Left colon (tissue), 2 donors: ENCODE results near the gene FBXL17. TPM values are rescaled to one million over a fixed set of nuclear protein-coding genes. Genes with fewer than 3 reads are reported as not detected.

Source experiments
- ATAC-seq: fragments of 200-7000 bp; cut with Tn5 transposase; one replicate; pipeline ENCODE4 v1.9.1; 2020; ENCODE audit warnings: mild to moderate bottlenecking, moderate library complexity
- DNase-seq, 2 donors: peaks; one replicate each; pipeline ENCODE4 v3.0.0-alpha.2; 2020
- intact Hi-C, 2 donors: fragments of 100-400 bp; cut with DNase I in 1 of 2; cut with micrococcal nuclease in 1 of 2; formaldehyde crosslinking; loops; one replicate each; pipeline versions ENCODE4 v1.11.2 to v1.14.0; 2022; cut with DNase I, micrococcal nuclease
- total RNA-seq, 2 donors: library from RNA; stranded (reverse); fragmentation: NEBNext Ultra II Directional; extraction: Animal tissue kit (Norgen Biotek cat#: 25700); gene quantifications; one replicate each; pipeline ENCODE4 v1.2.1, GENCODE V29; 2021
- donor health status: DM: no; HTN: no; CAD: no.
- donor health status: DM: yes; HTN: yes; CAD: no.

FBXL17 gene
- total RNA-seq, 2 donors from 2014 or later = 19.5 to 30.9 TPM

DNA sequence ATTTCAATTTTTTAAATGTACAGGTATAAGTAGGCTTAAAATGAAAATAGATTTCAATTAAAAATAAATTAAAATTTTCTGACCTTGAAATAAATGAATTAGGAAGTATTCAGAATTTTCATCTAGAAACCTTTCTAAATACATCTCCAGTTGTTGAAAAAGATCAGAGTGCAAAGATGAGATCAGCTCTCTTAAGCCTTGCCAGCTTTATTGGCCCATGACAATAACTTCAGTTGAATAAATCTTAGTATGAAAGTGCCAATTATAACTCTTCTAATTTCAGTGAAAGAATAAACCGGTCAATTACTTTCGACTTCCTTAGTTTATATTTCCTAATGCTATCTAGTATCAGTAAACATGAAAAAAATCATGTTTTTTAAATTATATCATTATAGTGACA, 117.4 kb downstream of the FBXL17 start:
- intact Hi-C loops = loop anchor here in 1 of 2 donors (10.0 kb wide), 1 partner anchor 80 kb away; no protein-coding TSS in a partner anchor
- no peak for DNase-seq
- peak; percentile 58 for ATAC-seq

DNA sequence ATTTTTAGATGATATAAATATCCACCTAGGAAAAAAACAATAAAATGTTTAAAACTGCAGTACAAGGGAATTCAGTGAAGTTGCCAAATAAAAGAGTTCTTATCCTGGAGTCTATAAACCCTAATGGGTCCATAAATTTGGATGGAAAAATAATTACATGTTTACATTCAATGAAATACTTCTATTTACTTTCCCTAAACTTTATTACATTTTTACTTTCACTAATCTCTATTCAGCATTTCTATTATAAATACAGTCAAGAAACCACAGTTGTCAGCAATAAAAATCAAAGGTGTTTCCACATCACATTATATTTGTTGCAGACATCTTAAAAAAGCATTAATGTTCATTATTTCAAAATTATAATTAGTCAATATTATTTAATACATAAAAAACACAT, 118.6 kb downstream of the FBXL17 start:
- ATAC-seq (no peak), DNase-seq (no peak)
- intact Hi-C loops = loop anchor here in 1 of 2 donors (10.0 kb wide), 1 partner anchor 81 kb away; no protein-coding TSS in a partner anchor

DNA sequence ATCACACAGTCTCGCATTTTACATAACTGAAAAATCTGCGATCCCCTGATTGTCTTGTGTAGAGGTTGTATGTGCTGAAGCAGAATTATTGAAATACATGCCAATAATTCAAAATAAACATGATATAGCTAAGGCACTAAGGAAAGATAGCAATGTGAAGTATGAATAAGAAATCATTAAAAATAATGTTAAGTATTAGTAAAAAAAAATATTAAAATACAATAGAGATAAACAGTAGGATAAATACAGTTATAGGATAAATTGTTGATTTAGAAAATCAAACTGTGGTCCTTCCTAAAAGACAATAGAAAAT, 121.1 kb downstream of the FBXL17 start:
- intact Hi-C loops = loop anchor here in 1 of 2 donors (10.0 kb wide), 1 partner anchor 84 kb away; no protein-coding TSS in a partner anchor
- no peak for ATAC-seq

DNA sequence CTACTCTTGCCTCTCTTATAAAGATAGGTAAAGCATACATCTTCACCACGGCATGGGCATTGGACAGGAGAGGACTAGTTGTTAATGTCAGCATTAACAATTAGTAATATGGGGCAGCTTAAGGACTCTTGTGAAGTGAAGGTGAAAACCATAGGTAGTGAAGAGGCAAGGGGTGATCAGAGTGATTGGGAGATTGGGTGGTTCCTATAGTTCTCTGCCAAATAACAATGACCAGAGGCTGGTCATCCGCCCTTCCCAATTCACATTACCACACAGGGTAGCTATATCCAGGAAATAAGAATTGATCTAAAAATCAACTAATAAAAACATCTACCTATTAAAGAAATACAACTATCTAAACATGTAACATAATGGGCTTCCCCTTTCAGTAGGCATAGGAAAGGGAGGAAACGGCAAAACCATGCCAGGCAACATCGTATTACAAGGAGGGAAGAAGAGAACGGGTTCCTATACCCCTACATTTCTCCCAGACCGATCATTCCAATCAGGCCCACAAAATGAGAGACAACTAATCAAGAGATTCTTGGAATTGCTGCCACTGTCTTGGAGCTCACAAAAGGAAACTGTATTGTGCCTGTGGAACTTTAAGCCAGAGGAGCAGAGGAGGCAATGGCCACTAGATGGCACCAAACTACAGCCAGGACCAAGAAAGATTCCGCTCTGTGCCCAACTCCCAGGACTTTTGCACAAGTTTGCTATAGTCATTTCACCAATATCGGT, 121.6 kb downstream of the FBXL17 start:
- DNase-seq (peak; percentile 56 to 79), ATAC-seq (peak; percentile 96)
- intact Hi-C loops = loop anchor here in 1 of 2 donors (10.0 kb wide), 1 partner anchor 85 kb away; no protein-coding TSS in a partner anchor

More for the DNA sequence above, 121.1 kb downstream of the FBXL17 start:
- DNase-seq = no peak

DNA sequence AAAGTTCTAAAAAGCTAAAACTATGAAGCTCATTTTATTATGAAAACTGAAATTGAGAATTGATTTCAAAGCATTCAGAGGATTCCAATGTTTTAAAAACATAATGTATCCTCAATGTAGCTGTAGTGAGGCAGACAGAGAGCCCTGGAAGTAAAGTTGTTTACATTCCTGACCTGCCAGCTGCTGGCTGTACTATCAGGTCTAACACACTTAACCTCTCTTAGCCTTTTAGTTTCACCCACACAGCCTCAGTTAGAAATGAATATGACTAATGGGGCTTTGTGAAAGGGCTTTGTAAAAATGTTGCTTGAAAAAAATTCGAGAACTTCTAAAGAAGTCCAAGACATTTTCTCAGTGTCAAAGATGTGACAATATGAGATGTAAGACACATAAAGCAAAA, 122.6 kb downstream of the FBXL17 start:
- peak; percentile 30 for ATAC-seq
- no peak for DNase-seq
- intact Hi-C loops = no loop called here

DNA sequence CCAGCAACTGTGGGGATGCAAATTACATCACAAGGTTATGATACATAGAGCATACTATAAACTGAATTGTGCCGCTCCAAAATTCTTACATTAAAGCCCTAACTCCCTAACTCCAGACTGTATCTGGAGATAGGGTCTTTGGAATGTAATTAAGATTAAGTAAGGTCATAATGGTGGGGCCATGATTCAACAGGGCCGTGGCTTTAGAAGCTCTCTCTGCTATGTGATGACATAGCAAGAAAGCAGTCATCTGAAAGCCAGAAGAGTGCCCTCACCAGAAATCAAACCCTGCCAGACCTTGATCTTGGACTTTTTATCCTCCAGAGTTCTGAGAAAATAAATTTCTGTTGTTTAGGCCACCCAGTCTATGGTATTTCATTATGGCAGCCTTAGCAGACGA, 123.9 kb downstream of the FBXL17 start:
- intact Hi-C loops = no loop called here
- ATAC-seq = no peak

DNA sequence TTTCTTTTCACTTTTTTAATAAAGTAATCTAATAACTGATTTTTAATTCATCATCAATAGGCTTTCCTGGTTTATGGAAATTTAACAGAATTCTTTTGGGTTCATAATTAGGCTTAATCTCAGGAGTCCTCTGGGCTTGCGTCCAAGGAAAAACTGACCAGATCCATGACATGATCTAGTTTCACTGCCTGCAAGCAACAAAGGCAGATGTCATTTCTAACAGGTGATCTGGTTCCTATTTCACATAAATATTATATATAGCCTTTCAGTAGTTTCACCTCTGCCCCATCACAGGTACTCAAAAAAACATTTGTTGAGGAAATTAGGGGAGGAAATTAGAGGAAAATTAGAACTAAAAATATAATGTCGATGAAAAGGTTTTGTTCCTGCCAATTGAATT, 126.4 kb downstream of the FBXL17 start:
- DNase-seq (no peak), ATAC-seq (no peak)
- intact Hi-C loops = no loop called here

More for the DNA sequence above, 123.9 kb downstream of the FBXL17 start:
- DNase-seq = no peak

DNA sequence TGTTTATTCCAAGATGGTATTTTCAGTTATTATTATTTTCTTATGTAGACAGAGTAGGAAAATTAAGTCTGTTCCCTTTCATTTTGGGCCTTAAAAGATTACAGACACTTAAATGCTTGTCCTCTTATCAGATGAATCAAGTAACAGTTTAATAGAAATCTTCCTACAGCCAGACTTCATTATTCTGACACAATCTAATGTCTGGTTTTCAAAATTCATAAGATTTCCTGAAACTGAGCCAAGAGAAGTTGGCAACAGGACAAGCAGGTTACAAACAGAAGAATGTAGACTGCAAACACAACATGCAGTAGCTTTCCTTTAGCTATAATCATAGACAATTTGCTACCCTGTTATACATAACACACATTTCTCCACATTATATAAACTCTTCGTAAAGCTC, 130.5 kb downstream of the FBXL17 start:
- no peak for ATAC-seq
- intact Hi-C loops = no loop called here
- DNase-seq = no peak

DNA sequence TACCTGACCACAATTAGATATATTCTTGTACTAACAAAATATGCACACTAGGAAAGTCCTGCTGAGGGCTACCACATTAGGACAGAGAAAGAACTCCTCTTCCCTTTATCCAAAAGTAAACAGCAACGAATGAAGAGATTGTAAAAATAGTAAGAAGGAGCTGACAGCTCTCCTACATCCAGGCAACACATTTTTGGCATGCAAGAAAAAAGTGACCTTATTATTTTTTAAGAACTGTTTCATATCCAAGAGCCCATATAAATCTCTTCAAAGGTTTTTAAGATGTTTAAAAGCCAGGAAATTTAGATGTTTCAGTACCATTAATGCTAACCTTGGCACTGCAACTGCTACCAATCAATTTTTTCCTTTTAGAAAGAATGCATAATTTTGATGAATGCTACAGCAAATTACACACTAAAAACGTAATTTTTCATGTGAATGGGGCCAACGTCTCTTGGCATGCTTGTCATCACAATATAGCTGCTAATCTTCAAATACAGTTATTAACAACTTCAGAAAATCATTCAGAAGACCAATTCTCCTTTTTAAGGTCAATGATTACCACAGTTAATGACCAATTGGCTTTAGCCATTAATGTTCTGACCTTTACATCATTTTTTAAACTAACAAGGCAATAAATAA, 132.0 kb downstream of the FBXL17 start:
- no peak for DNase-seq
- intact Hi-C loops = no loop called here
- no peak for ATAC-seq

DNA sequence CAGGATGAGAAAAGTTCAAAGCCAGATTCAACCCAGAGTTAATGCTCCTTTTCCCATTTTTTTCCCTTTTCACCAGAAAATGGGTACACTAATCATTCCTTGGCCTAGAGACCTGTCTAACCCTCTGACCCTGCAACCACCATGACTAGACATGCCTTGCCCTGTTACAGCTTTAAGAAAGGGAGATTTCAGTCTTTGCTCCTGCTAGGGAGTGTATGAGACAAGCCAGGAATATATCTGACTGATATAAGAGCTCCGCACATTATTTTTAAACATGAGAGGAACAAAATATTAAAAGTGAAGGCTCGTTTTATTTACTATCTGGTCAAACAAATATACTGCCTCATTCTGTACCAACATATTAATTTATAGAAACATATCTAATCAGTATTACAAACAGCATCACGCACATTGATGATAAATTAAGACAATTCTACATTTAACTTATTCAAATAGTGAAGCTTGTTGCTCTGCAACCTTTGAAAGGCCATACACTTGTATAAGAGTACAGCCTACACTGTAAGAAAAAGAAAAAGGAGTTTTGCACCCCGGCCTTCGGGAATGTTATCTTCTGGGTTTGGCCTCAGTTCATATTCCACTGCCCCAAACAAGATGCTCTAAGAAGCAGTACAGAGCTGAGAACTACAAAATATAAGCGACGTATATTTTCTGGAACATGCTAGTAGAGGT, 132.7 kb downstream of the FBXL17 start:
- intact Hi-C loops = no loop called here
- DNase-seq = no peak
- no peak for ATAC-seq

DNA sequence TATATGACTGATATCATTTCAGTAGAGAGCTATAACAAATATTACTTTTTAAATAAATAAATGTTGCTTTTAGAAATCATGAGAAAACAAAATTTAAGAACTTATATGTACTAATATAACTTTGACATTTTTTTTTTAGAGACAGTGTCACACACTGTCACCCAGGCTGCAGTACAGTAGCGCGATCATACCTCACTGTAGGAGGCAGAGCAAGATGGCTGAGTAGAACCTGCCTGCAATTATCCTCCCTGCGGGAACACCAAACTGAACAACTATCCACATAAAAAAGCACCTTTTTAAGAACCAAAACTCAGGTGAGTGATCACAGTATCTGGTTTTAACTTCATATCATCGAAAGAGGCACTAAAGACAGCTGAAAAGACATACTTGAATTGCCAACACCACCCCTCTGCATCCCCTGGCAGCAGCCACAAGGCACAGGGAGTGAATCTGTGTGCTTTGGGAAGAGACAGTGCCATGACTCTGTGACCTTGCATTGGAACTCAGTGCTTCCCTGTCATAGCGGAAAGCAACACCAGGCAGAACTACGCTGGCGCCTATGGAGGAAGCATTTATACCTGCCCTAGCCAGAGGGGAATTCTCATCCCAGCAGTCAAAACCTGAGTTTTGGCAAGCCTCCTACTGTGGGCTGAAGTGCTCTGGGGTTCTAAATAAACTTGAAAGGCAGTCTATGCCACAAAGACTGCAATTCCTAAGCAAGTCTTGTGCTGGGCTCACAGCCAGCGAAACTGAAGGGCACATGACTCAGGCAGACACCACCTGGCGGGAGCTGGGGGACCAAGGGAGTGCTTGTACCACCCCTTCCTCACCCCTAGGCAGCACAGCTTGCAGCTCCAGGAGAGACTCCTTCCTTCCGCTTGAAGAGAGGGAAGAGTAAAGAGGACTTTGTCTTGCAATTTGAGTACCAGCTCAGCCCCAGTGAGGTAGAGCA, 142.7 kb downstream of the FBXL17 start:
- no peak for DNase-seq
- ATAC-seq = no peak
- intact Hi-C loops = no loop called here

DNA sequence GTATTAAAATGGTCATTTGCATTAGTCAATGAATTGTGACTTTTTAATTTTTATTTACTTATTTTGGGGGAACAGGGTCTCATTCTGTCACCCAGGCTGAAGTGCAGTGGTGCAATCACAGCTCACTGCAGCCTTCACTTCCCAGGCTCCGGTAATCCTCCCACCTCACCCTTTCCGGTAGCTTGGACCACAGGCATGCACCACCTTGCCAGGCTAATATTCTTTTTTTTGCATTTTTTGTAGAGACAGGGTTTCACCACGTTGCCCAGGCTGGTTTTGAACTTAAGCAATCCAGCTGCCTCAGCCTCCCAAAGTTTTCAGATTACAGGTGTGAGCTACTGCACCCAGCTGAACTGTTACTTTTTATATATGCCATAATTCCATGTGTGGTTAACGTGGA, 143.4 kb downstream of the FBXL17 start:
- intact Hi-C loops = no loop called here
- no peak for ATAC-seq

DNA sequence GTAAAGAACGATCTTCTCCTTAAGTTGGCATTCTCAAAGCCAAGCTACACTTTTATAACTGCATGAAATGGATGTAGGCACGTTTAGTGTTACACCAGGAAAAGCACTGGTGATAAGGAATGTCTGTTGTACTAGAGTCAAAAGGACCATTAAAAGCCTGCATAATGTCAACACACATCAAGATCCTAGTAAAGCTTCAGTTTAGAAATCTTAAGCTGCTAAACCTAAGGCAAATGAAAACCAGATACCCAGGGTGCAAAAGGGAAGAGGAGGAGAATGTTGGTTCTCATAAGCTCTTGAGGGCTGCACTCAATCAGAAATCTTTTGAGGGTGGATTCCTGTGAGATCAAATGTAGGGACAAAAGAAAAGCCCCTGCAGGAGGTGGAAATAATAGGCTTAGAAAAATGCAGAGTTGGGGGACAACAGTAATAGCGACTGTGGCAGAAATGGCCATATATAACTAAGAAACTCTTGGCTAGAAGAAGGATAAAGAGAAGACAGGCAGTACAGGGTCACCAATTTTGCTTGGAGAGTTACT, 148.2 kb downstream of the FBXL17 start:
- ATAC-seq (no peak), DNase-seq (no peak)
- intact Hi-C loops = no loop called here

More for the DNA sequence above, 143.4 kb downstream of the FBXL17 start:
- no peak for DNase-seq

DNA sequence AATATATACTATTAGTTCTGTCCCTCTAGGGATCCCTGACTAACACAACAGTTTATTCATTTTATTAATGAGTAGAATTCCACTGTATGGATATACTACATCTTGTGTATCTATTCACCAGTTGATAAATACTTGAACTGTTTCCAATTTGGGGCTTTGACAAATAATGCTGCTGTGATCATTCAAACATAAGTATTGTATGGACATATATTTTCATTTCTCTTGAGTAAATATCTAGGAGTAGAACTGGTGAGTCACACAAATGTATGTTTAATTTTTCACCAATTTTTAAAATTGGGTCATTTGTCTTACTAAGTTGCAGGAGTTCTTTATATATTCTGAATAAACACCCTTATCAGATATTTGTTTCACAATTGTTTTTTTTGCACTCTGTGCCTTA, 149.1 kb downstream of the FBXL17 start:
- intact Hi-C loops = no loop called here
- ATAC-seq (no peak), DNase-seq (no peak)

DNA sequence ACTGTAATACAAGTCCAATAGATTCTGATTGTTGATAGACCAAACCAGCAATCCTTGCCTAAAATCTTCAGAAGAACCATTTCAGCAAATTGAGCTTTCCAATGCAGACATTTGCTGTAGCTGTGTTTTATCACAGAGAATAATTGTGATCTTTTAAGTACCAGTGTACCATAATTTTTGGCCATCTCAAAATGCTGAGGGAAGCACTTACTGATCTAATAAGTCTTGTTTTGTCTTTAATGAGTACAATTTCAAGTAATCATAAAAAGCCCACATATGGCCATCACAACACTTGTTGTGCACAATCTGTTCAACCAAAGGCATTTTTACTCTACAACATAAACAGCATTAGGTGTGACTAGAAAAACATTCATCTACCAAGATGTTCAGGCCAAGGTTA, 159.9 kb downstream of the FBXL17 start:
- DNase-seq (no peak), ATAC-seq (no peak)
- intact Hi-C loops = no loop called here

DNA sequence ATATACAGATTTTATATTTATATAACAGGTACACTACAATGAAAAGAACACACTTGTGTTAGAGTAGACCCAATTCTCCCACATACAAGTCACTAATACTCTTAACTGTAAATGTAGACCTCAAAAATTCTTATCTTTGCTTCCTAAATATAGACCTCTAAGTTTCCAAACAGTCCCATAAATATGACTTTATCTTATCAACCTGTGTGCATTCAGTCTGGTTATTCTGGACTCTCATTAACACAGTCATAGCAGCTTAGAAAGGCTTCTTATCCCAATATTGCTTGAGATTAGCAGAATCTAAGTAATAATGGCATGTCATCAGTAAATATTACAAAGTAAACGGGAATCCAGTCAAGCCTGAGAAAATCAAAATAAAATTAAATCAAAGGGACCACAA, 161.1 kb downstream of the FBXL17 start:
- DNase-seq (no peak), ATAC-seq (no peak)
- intact Hi-C loops = no loop called here

DNA sequence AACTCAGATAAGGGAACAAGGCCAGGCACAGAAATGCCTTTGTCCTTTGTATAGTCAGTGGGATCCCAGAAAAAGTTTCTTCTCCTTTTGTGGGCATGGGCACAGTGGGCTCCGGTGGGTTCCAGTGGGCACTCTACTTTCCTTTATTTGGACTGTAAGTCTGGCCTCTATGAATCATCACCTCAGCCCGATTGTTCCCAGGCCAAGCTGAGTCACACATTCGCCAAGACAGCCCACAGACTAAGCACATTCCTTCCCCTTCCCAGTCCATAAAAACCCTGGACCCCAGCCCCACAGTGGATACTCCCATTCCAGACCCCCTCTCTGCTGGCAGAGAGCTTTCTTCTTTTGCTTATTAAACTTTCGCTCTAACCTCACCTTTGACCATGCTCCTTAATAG, 165.0 kb downstream of the FBXL17 start:
- no peak for ATAC-seq
- intact Hi-C loops = no loop called here

DNA sequence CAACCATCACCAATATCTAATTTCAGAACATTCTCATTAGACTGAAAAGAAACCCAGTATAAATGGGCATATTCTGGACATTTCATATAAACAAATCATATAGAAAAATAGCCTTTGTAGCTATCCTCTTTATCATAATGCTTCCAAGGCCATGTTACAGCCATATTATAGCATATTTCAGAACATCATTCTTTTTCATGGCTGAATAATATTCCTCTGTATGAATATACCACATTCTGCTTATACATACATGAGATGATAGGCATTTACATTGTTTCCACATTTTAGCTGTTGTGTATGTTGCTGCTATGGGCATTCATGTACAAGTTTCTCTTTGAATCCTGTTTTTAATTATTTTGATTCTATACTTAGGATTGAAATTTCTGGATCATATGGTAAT, 167.0 kb downstream of the FBXL17 start:
- no peak for DNase-seq
- ATAC-seq = no peak
- intact Hi-C loops = no loop called here

More for the DNA sequence above, 165.0 kb downstream of the FBXL17 start:
- no peak for DNase-seq
